Esophagus muscularis mucosa (tissue), 4 donors: ENCODE results near the gene SPATA45.

Experiments
- CTCF ChIP-seq, 3 experiments: fragments of 200-600 bp in 2 of 3; fragments of 450-650 bp in 1 of 3; sonication (generic) in 2 of 3; IDR thresholded peaks; one replicate each; pipeline ENCODE4 v1.5.1; 2017 to 2019; ENCODE audit warnings: antibody characterized with exemption in 3 of 3, mild to moderate bottlenecking in 2 of 3, moderate library complexity in 1 of 3
- EP300 ChIP-seq: sonication (generic); formaldehyde crosslinking; IDR thresholded peaks from one replicate; pipeline ENCODE4 v1.6.1; 2017; ENCODE audit warnings: antibody characterized with exemption
- POLR2A ChIP-seq: fragments of 450-650 bp; IDR thresholded peaks from one replicate; pipeline ENCODE4 v1.6.1; 2017; ENCODE audit warnings: antibody characterized with exemption, moderate library complexity, mild to moderate bottlenecking, low read depth

DNA sequence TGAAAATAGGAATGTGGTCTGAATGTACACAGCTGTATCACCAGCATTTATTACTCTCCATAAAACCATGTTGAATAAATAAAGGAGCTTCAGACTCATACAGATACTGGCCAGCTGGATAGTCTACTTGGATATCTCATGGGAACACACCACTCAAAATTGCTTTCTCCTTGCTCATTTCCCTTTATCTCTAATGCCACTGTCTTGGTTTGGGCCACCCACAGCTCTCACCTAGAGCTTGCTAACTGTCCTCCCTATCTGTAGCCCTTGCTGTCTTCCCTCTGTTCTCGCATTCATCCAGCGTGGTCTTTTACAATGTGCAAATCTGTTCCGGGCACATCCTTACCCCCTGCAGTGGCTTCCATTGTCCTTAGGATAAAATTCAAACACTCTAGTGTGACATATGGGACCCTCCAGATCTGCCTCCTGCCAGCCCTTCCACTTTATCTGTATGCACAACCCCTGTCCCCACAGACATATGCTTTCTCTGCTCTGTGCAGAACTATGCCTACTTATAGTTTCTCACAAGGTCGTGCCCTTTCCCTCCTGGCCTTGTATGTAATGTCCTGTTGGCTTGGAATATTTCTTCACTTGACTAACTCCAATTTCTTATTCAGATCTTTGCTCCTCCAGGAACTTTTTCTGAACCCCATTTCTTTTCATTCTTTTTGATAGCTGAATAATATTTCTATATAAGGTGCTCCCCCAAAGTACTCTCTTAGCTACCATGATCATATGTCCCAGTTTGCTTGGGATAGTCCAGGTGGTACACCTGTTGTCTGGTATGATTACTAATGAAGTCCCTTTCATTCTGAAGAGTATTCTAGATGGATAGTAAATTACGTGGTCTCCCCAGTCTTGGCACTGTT, 13.5 kb upstream of the SPATA45 start:
- no peak for TF ChIP-seq CTCF (IDR thresholded peaks at IDR 0.05)
- TF ChIP-seq POLR2A, result no peak
- TF ChIP-seq EP300, result no peak
